ENCODE results near the gene UBE2QL1. TPM values are rescaled to one million over a fixed set of nuclear protein-coding genes. Genes with fewer than 3 reads are reported as not detected.

UBE2QL1 gene
- total RNA-seq, 1 experiment from 2014 or later: 2.6 TPM

DNA sequence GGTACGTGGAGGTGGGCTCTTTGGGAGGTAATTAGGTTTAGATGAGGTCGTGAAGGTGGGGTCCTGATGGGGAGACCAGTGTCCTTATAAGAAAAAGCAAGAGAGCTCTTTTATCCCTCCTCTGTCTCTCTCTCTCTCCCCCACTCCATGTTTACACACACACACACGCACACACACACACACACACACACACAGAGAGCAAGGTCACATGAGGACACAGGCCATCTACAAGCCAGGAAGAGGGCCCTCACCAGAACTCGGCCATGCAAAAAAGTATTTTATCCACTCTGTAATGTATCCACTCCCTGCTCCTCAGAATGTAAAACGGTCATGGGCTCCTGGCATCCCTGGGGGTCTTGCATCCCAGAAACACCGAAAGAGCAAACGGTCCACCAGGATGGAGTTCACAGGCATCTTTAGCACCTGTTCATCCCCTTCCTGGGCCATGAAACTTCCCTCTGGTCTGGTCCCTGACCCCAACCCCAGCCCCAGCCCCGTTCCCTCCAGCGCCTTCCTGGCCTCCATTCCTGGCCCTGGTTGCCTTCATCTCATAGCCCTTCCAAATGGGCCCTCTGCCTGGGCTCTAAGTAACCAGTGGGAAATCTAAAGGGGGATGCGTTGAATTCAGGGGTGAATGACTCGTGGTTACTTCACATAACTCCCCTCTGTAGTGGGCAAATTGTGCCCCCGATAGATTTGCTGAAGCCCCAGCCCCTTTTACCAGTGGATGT, 95.3 kb downstream of the UBE2QL1 start:
- no peak overlapping the region for H3K4me3 ChIP-seq (ENCODE audit: low read depth, low read length, poor library complexity, severe bottlenecking)
- intact Hi-C loops (cut with micrococcal nuclease; ENCODE audit: unreplicated experiment): no loop called here
- H3K36me3 ChIP-seq (ENCODE audit: insufficient read depth, low read length, poor library complexity, severe bottlenecking): no peaks in the 10 kb centered on the region
- peaks cover 3% of the 10 kb centered on the region for H3K27me3 ChIP-seq (replicated peaks; ENCODE audit: insufficient read depth, low read depth, low read length, poor library complexity)
- ChIA-PET CTCF (no interaction called here), POLR2A (ENCODE audit: low non-redundant PET) (no interaction called here)
- no peak overlapping the region for H3K27ac ChIP-seq (ENCODE audit: low read depth, low read length, poor library complexity, severe bottlenecking)
- no peak for TF ChIP-seq EZH2 (IDR thresholded peaks at IDR 0.05; ENCODE audit: borderline replicate concordance, low read depth, low read length, poor library complexity, severe bottlenecking)
- TF ChIP-seq, protein P1, sequence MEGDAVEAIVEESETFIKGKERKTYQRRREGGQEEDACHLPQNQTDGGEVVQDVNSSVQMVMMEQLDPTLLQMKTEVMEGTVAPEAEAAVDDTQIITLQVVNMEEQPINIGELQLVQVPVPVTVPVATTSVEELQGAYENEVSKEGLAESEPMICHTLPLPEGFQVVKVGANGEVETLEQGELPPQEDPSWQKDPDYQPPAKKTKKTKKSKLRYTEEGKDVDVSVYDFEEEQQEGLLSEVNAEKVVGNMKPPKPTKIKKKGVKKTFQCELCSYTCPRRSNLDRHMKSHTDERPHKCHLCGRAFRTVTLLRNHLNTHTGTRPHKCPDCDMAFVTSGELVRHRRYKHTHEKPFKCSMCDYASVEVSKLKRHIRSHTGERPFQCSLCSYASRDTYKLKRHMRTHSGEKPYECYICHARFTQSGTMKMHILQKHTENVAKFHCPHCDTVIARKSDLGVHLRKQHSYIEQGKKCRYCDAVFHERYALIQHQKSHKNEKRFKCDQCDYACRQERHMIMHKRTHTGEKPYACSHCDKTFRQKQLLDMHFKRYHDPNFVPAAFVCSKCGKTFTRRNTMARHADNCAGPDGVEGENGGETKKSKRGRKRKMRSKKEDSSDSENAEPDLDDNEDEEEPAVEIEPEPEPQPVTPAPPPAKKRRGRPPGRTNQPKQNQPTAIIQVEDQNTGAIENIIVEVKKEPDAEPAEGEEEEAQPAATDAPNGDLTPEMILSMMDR (conservative IDR thresholded peaks at IDR 0.05; ENCODE audit: low read depth, low read length): no peak
- BruUV-seq (replicated peaks): no TSS peak
- DNase-seq (ENCODE audit: low spot score): no peak
- H3K4me1 ChIP-seq (ENCODE audit: insufficient read depth, low read length, poor library complexity, severe bottlenecking): no peaks in the 10 kb centered on the region
- H3K9me3 ChIP-seq (ENCODE audit: low read depth, low read length, poor library complexity, severe bottlenecking): no peaks in the 10 kb centered on the region

Other genes with a start within 250 kb of the UBE2QL1 start
- gene MED10, start 70.3 kb upstream of the UBE2QL1 start, total RNA-seq (2021): 48.7 and 59.9 TPM in 2 replicates
- 102 and 111 TPM in 2 replicates for gene NSUN2, start 184.2 kb downstream of the UBE2QL1 start, total RNA-seq (2021)
- gene SRD5A1, start 184.6 kb downstream of the UBE2QL1 start, total RNA-seq (2021): 32.0 and 32.4 TPM in 2 replicates